Loucy (cell line): ENCODE data around the gene SLC17A7.
"Not testable (repeated sequence)": the region's sequence is repeated elsewhere in the genome, so short reads cannot be mapped to it uniquely, and the experiment has no call there.

Experiments
- H2AFZ ChIP-seq: fragments of 200-600 bp; sonication (generic); 2 replicates; pipeline ENCODE4 v1.6.0; 2016; ENCODE audit warnings: antibody characterized with exemption, mild to moderate bottlenecking, low read length, moderate library complexity
- H3F3A ChIP-seq: fragments of 200-600 bp; 2 replicates; pipeline ENCODE4 v1.6.0; 2016; ENCODE audit warnings: antibody characterized with exemption, low read depth, mild to moderate bottlenecking
- H3K27me3 ChIP-seq: fragments of 200-600 bp; sonication (generic); 2 replicates; pipeline ENCODE4 v1.6.1; 2014; ENCODE audit warnings: low read length, mild to moderate bottlenecking; ENCODE audit not compliant: insufficient read depth, poor library complexity, severe bottlenecking
- H3K36me3 ChIP-seq: fragments of 200-600 bp; sonication (generic); 2 replicates; pipeline ENCODE4 v1.6.1; 2016; ENCODE audit warnings: low read length; ENCODE audit not compliant: insufficient read depth
- H3K4me1 ChIP-seq: fragments of 200-600 bp; sonication (generic); 2 replicates; pipeline ENCODE4 v1.5.1; 2014; ENCODE audit warnings: low read length, mild to moderate bottlenecking; ENCODE audit not compliant: insufficient read depth, poor library complexity, severe bottlenecking
- H3K4me2 ChIP-seq: fragments of 200-600 bp; sonication (generic); 2 replicates; pipeline ENCODE4 v1.6.0; 2014; ENCODE audit warnings: antibody characterized with exemption, low read length, low read depth, mild to moderate bottlenecking; ENCODE audit not compliant: poor library complexity, severe bottlenecking
- H3K4me3 ChIP-seq: fragments of 200-600 bp; sonication (generic); 2 replicates; pipeline ENCODE4 v1.5.1; 2014; ENCODE audit warnings: low read length, mild to moderate bottlenecking, mixed read lengths; ENCODE audit not compliant: poor library complexity, severe bottlenecking
- H3K79me2 ChIP-seq: fragments of 200-600 bp; sonication (generic); 2 replicates; pipeline ENCODE4 v1.6.1; 2014; ENCODE audit warnings: low read length; ENCODE audit not compliant: insufficient read depth
- H3K9ac ChIP-seq: fragments of 200-600 bp; sonication (generic); 2 replicates; pipeline ENCODE4 v1.6.0; 2014; ENCODE audit warnings: mild to moderate bottlenecking, low read depth, low read length, moderate library complexity; ENCODE audit not compliant: poor library complexity, severe bottlenecking
- H3K9me2 ChIP-seq: fragments of 200-600 bp; sonication (generic); replicated peaks from 2 replicates; pipeline ENCODE4 v1.6.1; 2016; ENCODE audit warnings: low read depth, low read length, mixed read lengths
- H3K9me3 ChIP-seq: fragments of 200-600 bp; sonication (generic); 2 replicates; pipeline ENCODE4 v1.6.1; 2014; ENCODE audit warnings: mild to moderate bottlenecking, antibody characterized with exemption, low read length, low read depth; ENCODE audit not compliant: insufficient read depth
- H4K20me1 ChIP-seq: fragments of 200-600 bp; sonication (generic); 2 replicates; pipeline ENCODE4 v1.6.0; 2014; ENCODE audit warnings: antibody characterized with exemption, low read length, mild to moderate bottlenecking; ENCODE audit not compliant: insufficient read depth, poor library complexity, severe bottlenecking
- CTCF ChIP-seq: fragments of 200-600 bp; sonication (generic); conservative IDR thresholded peaks from 2 replicates; pipeline ENCODE4 v1.5.1; 2014; ENCODE audit warnings: mild to moderate bottlenecking, antibody characterized with exemption, low read length
- EZH2phosphoT487 ChIP-seq: fragments of 200-600 bp; IDR thresholded peaks from 2 replicates; pipeline ENCODE4 v1.6.1; 2018; ENCODE audit warnings: antibody characterized with exemption, mild to moderate bottlenecking, moderate library complexity, borderline replicate concordance

SLC17A7 gene

GRCh38 chr19:49445997-49446396, 4.7 kb upstream of the SLC17A7 start:
- H3K4me1 ChIP-seq: peaks cover 20% of the 10 kb centered on the region

DNA sequence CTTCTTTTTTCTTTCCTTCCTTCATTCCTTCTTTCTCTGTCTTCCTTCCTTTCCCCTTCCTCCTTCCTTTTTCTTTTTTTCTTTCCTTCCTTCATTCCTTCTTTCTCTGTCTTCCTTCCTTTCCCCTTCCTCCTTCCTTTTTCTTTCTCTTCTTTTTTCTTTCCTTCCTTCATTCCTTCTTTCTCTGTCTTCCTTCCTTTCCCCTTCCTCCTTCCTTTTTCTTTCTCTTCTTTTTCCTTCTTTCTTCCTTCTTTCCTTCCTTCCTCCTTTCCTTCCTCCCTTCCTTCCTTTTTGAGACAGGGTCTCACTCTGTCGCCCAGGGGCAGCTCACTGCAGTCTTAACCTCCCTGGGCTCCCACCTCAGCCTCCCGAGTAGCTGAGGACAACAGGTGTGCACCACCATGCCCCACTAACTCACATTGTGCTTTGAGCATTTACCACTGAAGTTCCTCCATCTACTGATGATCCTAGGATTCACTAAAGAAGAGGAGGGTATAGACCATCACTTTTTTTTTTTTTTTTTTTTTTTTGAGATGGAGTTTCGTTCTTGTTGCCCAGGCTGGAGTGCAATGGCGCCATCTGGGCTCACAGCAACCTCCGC, 2.9 kb upstream of the SLC17A7 start:
- H3K79me2 ChIP-seq: peaks cover 16% of the 10 kb centered on the region
- peak overlapping the region; percentile 90 for H3K9ac ChIP-seq
- H3K9me3 ChIP-seq, H3F3A ChIP-seq, H3K27me3 ChIP-seq, H3K36me3 ChIP-seq, H3K9me2 ChIP-seq: not testable (repeated sequence)
- peaks cover 11% of the 10 kb centered on the region for H3K4me1 ChIP-seq
- H3K4me2 ChIP-seq: peak overlapping the region; percentile 94
- peak overlapping the region; percentile 90 for H3K4me3 ChIP-seq
- peak overlapping the region; percentile 78; the same call in 1 of the 2 replicates for H2AFZ ChIP-seq
- H4K20me1 ChIP-seq: peaks cover 20% of the 10 kb centered on the region

More at GRCh38 chr19:49445997-49446396, 4.7 kb upstream of the SLC17A7 start:
- H3K9me2 ChIP-seq: no peaks in the 10 kb centered on the region
- no peak overlapping the region for H3K4me2 ChIP-seq
- H3K27me3 ChIP-seq: no peaks in the 10 kb centered on the region
- no peak overlapping the region for H3K9ac ChIP-seq
- peaks cover 8% of the 10 kb centered on the region; the same call in 1 of the 2 replicates for H3F3A ChIP-seq
- peaks cover 33% of the 10 kb centered on the region for H3K79me2 ChIP-seq
- H3K36me3 ChIP-seq: no peaks in the 10 kb centered on the region; the same call in 1 of the 2 replicates
- no peak overlapping the region for H3K4me3 ChIP-seq
- H4K20me1 ChIP-seq: peaks cover 22% of the 10 kb centered on the region
- TF ChIP-seq CTCF: no peak
- TF ChIP-seq EZH2phosphoT487: no peak
- no peaks in the 10 kb centered on the region for H3K9me3 ChIP-seq
- no peak overlapping the region for H2AFZ ChIP-seq

DNA sequence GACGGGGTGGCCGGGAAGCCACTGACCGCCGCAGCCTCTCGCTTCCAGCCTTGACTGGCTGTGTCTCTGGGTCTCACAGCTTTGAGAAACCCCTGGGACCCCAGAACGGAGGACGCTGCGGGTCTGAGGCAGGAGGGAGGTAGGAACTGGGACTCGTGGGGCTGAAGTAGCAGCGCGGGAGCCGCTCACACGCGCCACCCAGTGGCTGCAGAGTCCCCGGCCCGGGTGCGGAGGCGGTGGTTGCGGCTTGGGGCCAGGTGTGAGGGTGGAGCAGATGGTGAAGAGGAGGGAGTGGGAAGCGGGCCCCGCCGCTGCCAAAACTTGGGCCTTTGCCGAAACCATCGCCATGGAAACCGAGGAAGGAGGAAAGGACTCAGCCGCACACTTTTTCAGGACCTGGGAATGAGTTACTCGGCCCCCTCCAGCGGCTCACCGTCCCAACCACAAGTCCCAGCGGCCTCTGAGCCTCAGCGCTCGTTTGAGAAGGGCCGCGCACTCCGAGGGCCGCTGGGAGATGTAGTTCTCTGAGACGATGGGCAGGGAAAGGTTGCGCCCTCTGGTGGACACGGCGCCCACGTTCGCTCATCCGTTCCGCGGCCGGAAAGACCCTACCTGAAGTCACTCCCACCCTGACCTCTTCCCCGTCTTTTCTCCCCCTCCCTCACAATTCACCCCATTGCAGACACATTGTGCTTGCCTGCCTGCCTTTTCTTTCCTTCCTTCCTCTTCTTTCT, 2.2 kb upstream of the SLC17A7 start:
- peak overlapping the region; percentile 94 for H3K4me2 ChIP-seq
- H3K4me3 ChIP-seq: peak overlapping the region; percentile 90
- H3K27me3 ChIP-seq: no peaks in the 10 kb centered on the region
- peaks cover 11% of the 10 kb centered on the region for H3K4me1 ChIP-seq
- H3K9me2 ChIP-seq: no peaks in the 10 kb centered on the region
- no peaks in the 10 kb centered on the region for H3K9me3 ChIP-seq
- H3K79me2 ChIP-seq: peaks cover 10% of the 10 kb centered on the region; the same call in 1 of the 2 replicates
- H2AFZ ChIP-seq: peak overlapping the region; percentile 98
- H3K36me3 ChIP-seq: no peaks in the 10 kb centered on the region
- peak; percentile 86 for TF ChIP-seq CTCF
- TF ChIP-seq EZH2phosphoT487: no peak
- peaks cover 18% of the 10 kb centered on the region for H4K20me1 ChIP-seq
- peaks cover 8% of the 10 kb centered on the region; the same call in 1 of the 2 replicates for H3F3A ChIP-seq
- H3K9ac ChIP-seq: peak overlapping the region; percentile 90
